K562 (cell line): Measurements from ENCODE around the gene ATXN1. TPM values are rescaled to one million over a fixed set of nuclear protein-coding genes. Genes with fewer than 3 reads are reported as not detected.
A peak's percentile ranks its signal among the peaks of the same experiment; 100 is the strongest.

Source experiments
- CSDE1 ChIP-seq, 2 experiments: fragments of 450-650 bp; IDR thresholded peaks; 2 replicates each; pipeline ENCODE4 v1.6.1; 2016; ENCODE audit warnings: mild to moderate bottlenecking in 1 of 2
- CTCFL ChIP-seq: IDR thresholded peaks from 2 replicates; pipeline ENCODE4 v1.6.1; 2011; ENCODE audit warnings: borderline replicate concordance, low read depth, mild to moderate bottlenecking, moderate library complexity, low read length; ENCODE audit not compliant: insufficient read depth, poor library complexity, severe bottlenecking
- EP300 ChIP-seq: IDR thresholded peaks from 2 replicates; pipeline ENCODE4 v1.6.1; 2012; ENCODE audit warnings: low read length, improper control_type of control experiment
- FOXK2 ChIP-seq, 2 experiments: fragments of 450-650 bp; IDR thresholded peaks in 1 of 2; conservative IDR thresholded peaks in 1 of 2; 2 replicates each; pipeline ENCODE4 v1.6.1; 2016; ENCODE audit warnings: low read depth in 2 of 2, mild to moderate bottlenecking in 1 of 2
- GABPA ChIP-seq: fragments of 200-800 bp; sonication (Bioruptor generic); conservative IDR thresholded peaks from 2 replicates; pipeline ENCODE4 v1.6.1; 2016; ENCODE audit warnings: low read depth, missing genetic modification characterization, missing compliant biosample characterization
- GTF2E2 ChIP-seq: fragments of 200-800 bp; sonication (Bioruptor generic); IDR thresholded peaks from 2 replicates; pipeline ENCODE4 v1.6.1; 2016; ENCODE audit warnings: missing genetic modification characterization, missing compliant biosample characterization
- KLF1 ChIP-seq: fragments of 450-650 bp; IDR thresholded peaks from 2 replicates; pipeline ENCODE4 v1.6.1; 2016; ENCODE audit warnings: missing genetic modification characterization, missing compliant biosample characterization
- MAZ ChIP-seq, 2 experiments: fragments of 450-650 bp in 1 of 2; sonication (generic) in 1 of 2; formaldehyde crosslinking; IDR thresholded peaks in 1 of 2; conservative IDR thresholded peaks in 1 of 2; 2 replicates each; pipeline versions ENCODE4 v1.4.0 to v1.5.0; 2020; ENCODE audit warnings: mild to moderate bottlenecking in 1 of 2, missing genetic modification reagents in 1 of 2
- PHB2 ChIP-seq: fragments of 450-650 bp; IDR thresholded peaks from 2 replicates; pipeline ENCODE4 v1.6.1; 2017; ENCODE audit warnings: low read depth
- RBBP5 ChIP-seq: fragments of 200-600 bp; sonication (generic); IDR thresholded peaks from 2 replicates; pipeline ENCODE4 v1.6.1; 2012; ENCODE audit warnings: borderline replicate concordance, mild to moderate bottlenecking, low read length, control low read depth, inconsistent platforms; ENCODE audit not compliant: insufficient read depth, poor library complexity, severe bottlenecking
- RHOXF2B ChIP-seq: fragments of 250-450 bp; sonication (Bioruptor Pico); conservative IDR thresholded peaks from 2 replicates; pipeline ENCODE4 v1.5.1; 2021
- SFPQ ChIP-seq: fragments of 200-400 bp; formaldehyde crosslinking; IDR thresholded peaks from 2 replicates; pipeline ENCODE4 v1.6.1; 2017; ENCODE audit warnings: mild to moderate bottlenecking, low read depth, low read length, moderate library complexity
- SMARCB1 ChIP-seq: IDR thresholded peaks from 2 replicates; pipeline ENCODE4 v1.6.1; 2011; ENCODE audit warnings: improper control_type of control experiment, low read depth; ENCODE audit not compliant: insufficient read length
- STAG1 ChIP-seq: sonication (generic); formaldehyde crosslinking; IDR thresholded peaks from 2 replicates; pipeline ENCODE4 v1.5.0; 2020; ENCODE audit warnings: missing genetic modification reagents, borderline replicate concordance
- TRIM28 ChIP-seq: fragments of 450-650 bp; IDR thresholded peaks from 2 replicates; pipeline ENCODE4 v1.6.1; 2017
- U2AF2 ChIP-seq: fragments of 200-400 bp; formaldehyde crosslinking; optimal IDR thresholded peaks from 2 replicates; pipeline ENCODE3; 2017; ENCODE audit warnings: low read depth, mild to moderate bottlenecking, low read length
- YBX1 ChIP-seq: fragments of 450-650 bp; IDR thresholded peaks from 2 replicates; pipeline ENCODE4 v1.7.1; 2016; ENCODE audit warnings: mild to moderate bottlenecking
- ZBTB5 ChIP-seq: fragments of 450-650 bp; IDR thresholded peaks from 2 replicates; pipeline ENCODE4 v1.6.1; 2017; ENCODE audit warnings: antibody characterized with exemption
- ZFPM2 ChIP-seq: fragments of 250-450 bp; sonication (Bioruptor Pico); IDR thresholded peaks from 2 replicates; pipeline ENCODE4 v1.5.1; 2022; ENCODE audit warnings: mild to moderate bottlenecking
- ZNF740 ChIP-seq, 3 experiments: fragments of 200-800 bp in 1 of 3; sonication (Bioruptor generic) in 1 of 3; sonication (generic) in 1 of 3; formaldehyde crosslinking in 1 of 3; IDR thresholded peaks; 2 replicates each; pipeline versions ENCODE4 v1.6.1 to v1.8.0; 2016 to 2022; ENCODE audit warnings: mild to moderate bottlenecking in 2 of 3, missing compliant biosample characterization in 2 of 3, missing genetic modification characterization in 2 of 3, missing genetic modification reagents in 1 of 3
- ZNF764 ChIP-seq: fragments of 250-450 bp; sonication (Bioruptor Pico); IDR thresholded peaks from 2 replicates; pipeline ENCODE4 v1.4.0; 2020; ENCODE audit warnings: low read depth, mild to moderate bottlenecking, moderate library complexity
- polyA plus RNA-seq, 8 experiments: library from polyadenylated mRNA; depleted of rRNA in 4 of 8; stranded (reverse) in 5 of 8; unstranded in 3 of 8; fragments of >200 nt; fragmentation: Nextera tagmentation in 2 of 8; fragmentation: Illumina TruSeq in 1 of 8; extraction: Ambion mirVana in 2 of 8; extraction: Trizol in 1 of 8; gene quantifications; 2 replicates each; pipeline versions ENCODE4 v1.2.1 to v1.2.3, GENCODE V29; 2011 to 2014; ENCODE audit warnings: inconsistent platforms in 1 of 8, missing spikeins in 1 of 8
- total RNA-seq, 7 experiments: library from RNA; depleted of rRNA in 6 of 7; stranded (reverse); fragments of >200 nt in 6 of 7; fragmentation: Illumina TruSeq in 2 of 7; extraction: Trizol in 2 of 7; gene quantifications; 2 replicates each; pipeline versions ENCODE4 v1.2.1 to v1.2.3, GENCODE V29; 2011 to 2021; ENCODE audit warnings: low replicate concordance in 1 of 7

ATXN1 gene
- total and polyA plus RNA-seq, 9 of the 15 experiments (the other 6 are each of a cell fraction or from before 2014, with no cell fraction given), result under 0.01 to 1.2 (median 0.58) TPM

GRCh38 chr6:16270178-16270794 is 491.0 kb downstream of the ATXN1 start (continued):
- TF ChIP-seq STAG1 (CRISPR knock-in tag), result no peak
- TF ChIP-seq EP300, result peak; percentile 98
- TF ChIP-seq GTF2E2 (tag), result peak; percentile 70; the same call in 1 of the 2 replicates
- peak; percentile 80; the same call in 1 of the 2 replicates for TF ChIP-seq KLF1 (tag)
- TF ChIP-seq RHOXF2B, result no peak
- no peak for TF ChIP-seq ZBTB5
- TF ChIP-seq YBX1, result no peak
- peak; percentile 92 for TF ChIP-seq PHB2
- TF ChIP-seq ZNF740 (CRISPR knock-in tag; IDR thresholded peaks at IDR 0.05), result no peak
- TF ChIP-seq ZNF740 (tag; IDR thresholded peaks at IDR 0.05), result no peak
- TF ChIP-seq SMARCB1, result no peak
- TF ChIP-seq ZFPM2 (CRISPR knock-in tag), result no peak
- peak; percentile 35 to 70; a peak in 2 of 4 replicates for TF ChIP-seq MAZ (CRISPR knock-in tag; conservative IDR thresholded peaks at IDR 0.05 in 1 of 2, IDR thresholded peaks at IDR 0.05 in 1 of 2)
- TF ChIP-seq CSDE1 (IDR thresholded peaks at IDR 0.05), result no peak
- peak; percentile 35; the same call in 1 of the 2 replicates for TF ChIP-seq GABPA
- no peak for TF ChIP-seq SFPQ
- 0 out of 2 replicates have a peak, but pooled peaks have one; percentile 70 for TF ChIP-seq TRIM28
- no peak for TF ChIP-seq ZNF764 (CRISPR knock-in tag)
- peak; percentile 82 to 85; a peak in 3 of 4 replicates for TF ChIP-seq FOXK2 (conservative IDR thresholded peaks at IDR 0.05 in 1 of 2, IDR thresholded peaks at IDR 0.05 in 1 of 2; ENCODE audit: low read depth in 2 of 2)
- TF ChIP-seq CTCFL, result no peak
- peak; percentile 64 for TF ChIP-seq RBBP5
- TF ChIP-seq U2AF2, result no peak
